ENCODE data around the gene ICAM1. TPM values are rescaled to one million over a fixed set of nuclear protein-coding genes. Genes with fewer than 3 reads are reported as not detected.

The ICAM1 gene
- total and polyA plus RNA-seq, 8 donors, result 15.4 to 497 (median 18.3) TPM

- peaks cover 0 to 51% of the 10 kb centered on the region in 2 donors for H3K36me3 ChIP-seq
- peaks cover 0 to 17% of the 10 kb centered on the region in 2 donors for H3K4me1 ChIP-seq
- intact Hi-C loops (cut with DNase I), result loop anchor here (5.0 kb wide), 2 partner anchors 124 to 134 kb away; partner anchors contain the start of gene TYK2 (in 1 of the 2)
- no peak for TF ChIP-seq CTCF (IDR thresholded peaks at IDR 0.05)
- H3K27ac ChIP-seq, result no peak overlapping the region
- H3K4me3 ChIP-seq, result no peak overlapping the region
- DNase-seq, result no peak
- no peaks in the 10 kb centered on the region for H3K9me3 ChIP-seq
- H3K27me3 ChIP-seq, result no peaks in the 10 kb centered on the region
- ATAC-seq, result no peak
Observed at GRCh38 chr19:10258080-10258710, 12.7 kb upstream of the ICAM1 start.

GRCh38 chr19:10259162-10259905, 11.6 kb upstream of the ICAM1 start:
- intact Hi-C loops (cut with DNase I), result loop anchor here (5.0 kb wide), 2 partner anchors 123 to 133 kb away; partner anchors contain the start of gene TYK2 (in 1 of the 2)
- H3K4me3 ChIP-seq, result no peak overlapping the region

GRCh38 chr19:10260141-10260584, 10.8 kb upstream of the ICAM1 start:
- DNase-seq (peak in 3 of 4 donors; percentile 74 to 89 (median 86)), ATAC-seq (peak; percentile 86)
- peaks cover 0 to 37% of the 10 kb centered on the region in 2 donors for H3K36me3 ChIP-seq

More at GRCh38 chr19:10259162-10259905, 11.6 kb upstream of the ICAM1 start:
- peak overlapping the region; percentile 57 to 82 for H3K27ac ChIP-seq
- DNase-seq, result peak in 3 of 4 donors; percentile 88 to 92 (median 92)
- no peaks in the 10 kb centered on the region for H3K9me3 ChIP-seq
- peak; percentile 61 to 77 for TF ChIP-seq CTCF (IDR thresholded peaks at IDR 0.05)
- peak; percentile 74 for ATAC-seq
- H3K27me3 ChIP-seq, result no peaks in the 10 kb centered on the region
- peaks cover 0 to 45% of the 10 kb centered on the region in 2 donors for H3K36me3 ChIP-seq
- H3K4me1 ChIP-seq, result peaks cover 0 to 10% of the 10 kb centered on the region in 2 donors

GRCh38 chr19:10262771-10263170, 8.1 kb upstream of the ICAM1 start:
- Histone ChIP-seq H3K27ac (no peak overlapping the region), H3K27me3 (no peaks in the 10 kb centered on the region), H3K4me1 (peaks cover 0 to 18% of the 10 kb centered on the region in 2 donors), H3K9me3 (no peaks in the 10 kb centered on the region), H3K36me3 (peaks cover 0 to 11% of the 10 kb centered on the region in 2 donors), H3K4me3 (no peak overlapping the region)
- DNase-seq, result no peak
- intact Hi-C loops (cut with DNase I), result no loop called here
- no peak for TF ChIP-seq CTCF (IDR thresholded peaks at IDR 0.05)
- ATAC-seq, result no peak

More at GRCh38 chr19:10260141-10260584, 10.8 kb upstream of the ICAM1 start:
- no peaks in the 10 kb centered on the region for H3K27me3 ChIP-seq
- no peak for TF ChIP-seq CTCF (IDR thresholded peaks at IDR 0.05)
- intact Hi-C loops (cut with DNase I), result no loop called here
- no peaks in the 10 kb centered on the region for H3K9me3 ChIP-seq
- peaks cover 0 to 10% of the 10 kb centered on the region in 2 donors for H3K4me1 ChIP-seq
- no peak overlapping the region for H3K4me3 ChIP-seq
- H3K27ac ChIP-seq, result peak overlapping the region; percentile 57 to 82

GRCh38 chr19:10266706-10267105, 4.2 kb upstream of the ICAM1 start:
- ATAC-seq, result no peak
- no peak overlapping the region for H3K4me3 ChIP-seq
- H3K27ac ChIP-seq, result peak overlapping the region in 1 of 2 donors; percentile 99
- H3K4me1 ChIP-seq, result peaks cover 0 to 36% of the 10 kb centered on the region in 2 donors
- H3K36me3 ChIP-seq, result no peaks in the 10 kb centered on the region
- H3K9me3 ChIP-seq, result no peaks in the 10 kb centered on the region
- intact Hi-C loops (cut with DNase I), result no loop called here
- no peaks in the 10 kb centered on the region for H3K27me3 ChIP-seq
- no peak for DNase-seq
- TF ChIP-seq CTCF (IDR thresholded peaks at IDR 0.05), result no peak
